Stimulated activated CD4-positive, alpha-beta T cell treated with anti-CD3 and anti-CD28 coated beads, TNF-alpha, amount 100 ng/mL, for 4 hours (primary cell): Measurements from ENCODE around the gene USP40.

Experiments
- DNase-seq, 3 experiments: peaks; one replicate each; pipeline ENCODE4 v3.0.0-alpha.2; 2020; ENCODE audit warnings: low read depth in 3 of 3

USP40 gene

GRCh38 chr2:233553366-233553765 is 13.2 kb downstream of the USP40 start:
- DNase-seq: no peak

- DNase-seq: no peak
Observed at GRCh38 chr2:233551491-233551890, 15.1 kb downstream of the USP40 start.

GRCh38 chr2:233546774-233547173 is 19.8 kb downstream of the USP40 start:
- DNase-seq: no peak

GRCh38 chr2:233546101-233546500 is 20.5 kb downstream of the USP40 start:
- no peak for DNase-seq

- DNase-seq: no peak
Observed at GRCh38 chr2:233544200-233544610, 22.4 kb downstream of the USP40 start.

GRCh38 chr2:233542507-233542906 is 24.1 kb downstream of the USP40 start:
- no peak for DNase-seq

- DNase-seq: no peak
Observed at GRCh38 chr2:233538741-233539140, 27.8 kb downstream of the USP40 start.

GRCh38 chr2:233535271-233535670 is 31.3 kb downstream of the USP40 start:
- DNase-seq: no peak

GRCh38 chr2:233532971-233533370 is 33.6 kb downstream of the USP40 start:
- no peak for DNase-seq

- DNase-seq: no peak
Observed at GRCh38 chr2:233531955-233532354, 34.6 kb downstream of the USP40 start.

GRCh38 chr2:233530381-233530780 is 36.2 kb downstream of the USP40 start:
- DNase-seq: no peak

GRCh38 chr2:233528182-233528581 is 38.4 kb downstream of the USP40 start:
- no peak for DNase-seq

GRCh38 chr2:233525791-233526190 is 40.8 kb downstream of the USP40 start:
- no peak for DNase-seq

- no peak for DNase-seq
Observed at GRCh38 chr2:233519787-233520611, 46.6 kb downstream of the USP40 start.

GRCh38 chr2:233513953-233514655 is 52.5 kb downstream of the USP40 start:
- no peak for DNase-seq

- DNase-seq: no peak
Observed at GRCh38 chr2:233503947-233504637, 62.5 kb downstream of the USP40 start.

- DNase-seq: no peak
Observed at GRCh38 chr2:233503481-233503880, 63.1 kb downstream of the USP40 start.

- no peak for DNase-seq
Observed at GRCh38 chr2:233501198-233502076, 65.1 kb downstream of the USP40 start.

GRCh38 chr2:233499928-233500327 is 66.7 kb downstream of the USP40 start:
- DNase-seq: no peak

- no peak for DNase-seq
Observed at GRCh38 chr2:233498126-233498525, 68.5 kb downstream of the USP40 start.

- no peak for DNase-seq
Observed at GRCh38 chr2:233497692-233498091, 68.9 kb downstream of the USP40 start.
